CD4-positive, alpha-beta memory T cell (primary cell): ENCODE results near the gene DHX35. TPM values are rescaled to one million over a fixed set of nuclear protein-coding genes. Genes with fewer than 3 reads are reported as not detected.

Source experiments
- CTCF ChIA-PET: fragments of 350-600 bp; sonication (Branson Sonifier 250); formaldehyde crosslinking; loops from one replicate; lab custom pipeline; 2021; ENCODE audit warnings: inconsistent platforms; ENCODE audit not compliant: partially characterized antibody; lab: Charles Lee
- POLR2A ChIA-PET: fragments of 350-600 bp; sonication (Branson Sonifier 250); formaldehyde crosslinking; loops from one replicate; lab custom pipeline; 2021; ENCODE audit not compliant: partially characterized antibody; lab: Charles Lee
- DNase-seq, 5 donors: peaks; one replicate each; pipeline versions ENCODE4 v3.0.0 to v3.0.0-alpha.2; 2020 to 2022; ENCODE audit warnings: mixed read lengths in 1 of 5
- H3K27ac ChIP-seq: one replicate; pipeline ENCODE4 v1.7.0; 2013; ENCODE audit warnings: low read depth, low read length
- H3K27me3 ChIP-seq: 2 replicates; pipeline ENCODE4 v1.7.0; 2013; ENCODE audit warnings: mild to moderate bottlenecking, low read length, moderate library complexity; ENCODE audit not compliant: insufficient read depth
- H3K36me3 ChIP-seq: 2 replicates; pipeline ENCODE4 v1.7.0; 2013; ENCODE audit warnings: mild to moderate bottlenecking, low read length, moderate library complexity; ENCODE audit not compliant: insufficient read depth
- H3K4me1 ChIP-seq: 2 replicates; pipeline ENCODE4 v1.7.0; 2013; ENCODE audit warnings: mild to moderate bottlenecking, low read length, moderate library complexity; ENCODE audit not compliant: insufficient read depth
- H3K4me3 ChIP-seq, 2 donors: one replicate each; pipeline ENCODE4 v1.7.0; 2013; ENCODE audit warnings: low read length in 2 of 2, mild to moderate bottlenecking in 1 of 2
- H3K9me3 ChIP-seq, 2 donors: one replicate each; pipeline ENCODE4 v1.7.0; 2013; ENCODE audit warnings: low read length in 2 of 2, control low read depth in 1 of 2; ENCODE audit not compliant: control insufficient read depth in 1 of 2
- H3K27ac Mint-ChIP-seq, 7 donors: one replicate each; pipeline ENCODE4 v1.8.0; 2020 to 2021; ENCODE audit warnings: mixed read lengths in 7 of 7, mild to moderate bottlenecking in 6 of 7, inconsistent platforms in 3 of 7, moderate library complexity in 3 of 7
- H3K27me3 Mint-ChIP-seq, 2 donors: one replicate each; pipeline ENCODE4 v1.8.0; 2020 to 2021; ENCODE audit warnings: mixed read lengths in 2 of 2
- H3K36me3 Mint-ChIP-seq, 2 donors: one replicate each; pipeline ENCODE4 v1.8.0; 2020 to 2021; ENCODE audit warnings: mixed read lengths in 2 of 2, inconsistent platforms in 1 of 2, mild to moderate bottlenecking in 1 of 2
- H3K4me1 Mint-ChIP-seq, 4 donors: one replicate each; pipeline ENCODE4 v1.8.0; 2020 to 2021; ENCODE audit warnings: mixed read lengths in 4 of 4, mild to moderate bottlenecking in 1 of 4
- H3K4me3 Mint-ChIP-seq, 8 donors: one replicate each; pipeline ENCODE4 v1.8.0; 2020 to 2021; ENCODE audit warnings: mixed read lengths in 8 of 8, mild to moderate bottlenecking in 7 of 8, moderate library complexity in 6 of 8, inconsistent platforms in 3 of 8
- H3K9me3 Mint-ChIP-seq, 8 donors: one replicate each; pipeline ENCODE4 v1.8.0; 2020 to 2021; ENCODE audit warnings: mixed read lengths in 8 of 8, mild to moderate bottlenecking in 5 of 8, inconsistent platforms in 3 of 8, moderate library complexity in 1 of 8
- intact Hi-C: fragments of 100-400 bp; cut with micrococcal nuclease; formaldehyde crosslinking; loops from one replicate; pipeline ENCODE4 v1.15.1; 2023
- polyA plus RNA-seq, 2 donors: library from polyadenylated mRNA; unstranded; fragments of 300-500 nt; fragmentation: Illumina TruSeq; gene quantifications; one replicate each; pipeline ENCODE4 v1.2.3, GENCODE V29; 2021
- total RNA-seq, 2 experiments: library from RNA; stranded (reverse); gene quantifications; one replicate each; pipeline ENCODE4 v1.2.3, GENCODE V29; 2021

DHX35 gene
- total and polyA plus RNA-seq, 4 experiments from 2014 or later = 2.7 to 11.8 (median 10.0) TPM

DNA sequence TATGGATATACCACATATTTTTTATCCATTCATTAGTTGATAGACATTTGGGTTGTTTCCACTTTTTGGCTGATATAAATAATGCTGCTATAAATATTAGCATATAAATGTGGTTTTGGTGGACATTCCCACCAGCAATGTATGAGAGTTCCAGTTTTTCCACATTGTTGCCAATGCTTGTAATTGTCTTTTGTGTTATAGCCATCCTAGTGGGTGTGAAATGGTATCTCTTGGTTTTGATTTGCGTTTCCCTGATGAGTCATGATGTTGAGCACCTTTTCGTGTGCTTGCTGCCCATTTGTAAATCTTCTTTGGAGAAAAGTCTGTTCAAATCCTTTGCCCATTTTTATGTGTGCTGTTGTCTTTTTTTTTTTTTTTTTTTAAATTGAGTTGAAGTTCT, 54.4 kb downstream of the DHX35 start:
- no peak overlapping the region for H3K27ac ChIP-seq
- no peaks in the 10 kb centered on the region for H3K4me1 ChIP-seq
- no peak overlapping the region for H3K4me3 ChIP-seq
- H3K36me3 ChIP-seq = peaks cover 9% of the 10 kb centered on the region
- DNase-seq = no peak
- no peak overlapping the region for H3K4me3 Mint-ChIP-seq
- H3K27me3 ChIP-seq = no peaks in the 10 kb centered on the region
- peak overlapping the region in 1 of 7 donors; percentile 32 for H3K27ac Mint-ChIP-seq
- no peaks in the 10 kb centered on the region for H3K9me3 ChIP-seq
- ChIA-PET POLR2A (no interaction called here), CTCF (no interaction called here)
- peaks cover 0 to 1% (median 0%) of the 10 kb centered on the region in 8 donors for H3K9me3 Mint-ChIP-seq
- H3K27me3 Mint-ChIP-seq = no peaks in the 10 kb centered on the region
- peaks cover 0 to 6% (median 3%) of the 10 kb centered on the region in 4 donors for H3K4me1 Mint-ChIP-seq
- peaks cover 63 to 72% of the 10 kb centered on the region in 2 donors for H3K36me3 Mint-ChIP-seq
- intact Hi-C loops = no loop called here

DNA sequence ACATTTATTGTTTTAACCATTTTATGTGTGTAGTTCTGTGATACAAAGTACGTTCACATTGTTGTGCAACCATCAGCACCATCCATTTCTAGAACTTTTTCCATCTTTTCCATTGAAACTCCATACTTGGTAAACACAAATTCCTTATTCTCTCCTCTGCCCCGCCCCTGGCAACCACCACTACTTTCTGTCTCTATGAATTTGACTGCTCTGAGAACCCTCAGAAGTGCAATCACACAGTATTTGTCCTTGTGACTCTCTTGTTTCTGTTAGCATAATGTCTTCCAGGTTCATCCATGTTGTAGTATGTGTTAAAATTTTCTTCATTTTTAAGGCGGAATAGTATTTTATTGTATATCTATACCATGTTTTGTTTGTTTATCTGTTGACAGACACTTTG, 56.9 kb downstream of the DHX35 start:
- Mint-ChIP-seq H3K9me3 (peaks cover 0 to 1% (median 0%) of the 10 kb centered on the region in 8 donors), H3K36me3 (peaks cover 79 to 81% of the 10 kb centered on the region in 2 donors), H3K4me3 (no peak overlapping the region), H3K4me1 (peaks cover 0 to 9% (median 5%) of the 10 kb centered on the region in 4 donors), H3K27me3 (no peaks in the 10 kb centered on the region), H3K27ac (peak overlapping the region in 1 of 7 donors; percentile 13)
- POLR2A ChIA-PET = no interaction called here
- H3K9me3 ChIP-seq = no peaks in the 10 kb centered on the region
- no peak for DNase-seq
- no peaks in the 10 kb centered on the region for H3K27me3 ChIP-seq
- H3K36me3 ChIP-seq = peaks cover 14% of the 10 kb centered on the region
- H3K4me3 ChIP-seq = no peak overlapping the region
- no peaks in the 10 kb centered on the region for H3K4me1 ChIP-seq
- intact Hi-C loops = no loop called here
- H3K27ac ChIP-seq = no peak overlapping the region
- CTCF ChIA-PET = no interaction called here

DNA sequence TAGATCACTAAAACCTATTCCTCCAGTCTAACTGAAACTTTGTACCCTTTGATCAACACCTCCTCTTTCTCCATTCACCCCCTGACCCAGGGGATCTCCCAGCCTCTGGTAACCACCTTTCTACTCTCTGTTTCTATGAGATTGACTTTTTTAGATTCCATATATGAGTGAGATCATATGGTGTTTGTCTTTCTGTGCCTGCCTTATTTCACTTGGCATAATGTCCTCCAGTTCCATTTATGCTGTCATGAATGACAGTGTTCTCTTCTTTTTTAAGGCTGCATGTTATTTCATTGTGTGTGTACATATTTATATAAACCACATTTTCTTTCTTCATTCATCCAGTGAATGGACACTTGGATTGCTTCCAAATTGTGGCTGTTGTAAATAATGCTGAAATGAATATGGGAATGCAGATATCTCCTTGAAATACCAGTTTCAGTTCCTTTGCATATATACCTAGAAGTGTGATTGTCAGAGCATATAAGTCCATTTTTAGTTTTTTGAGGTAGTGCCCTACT, 57.7 kb downstream of the DHX35 start:
- ChIA-PET CTCF (interaction anchor here (1.3 kb wide), 1 partner anchor 29 kb away, joined by 3 read pairs; no protein-coding TSS in a partner anchor), POLR2A (no interaction called here)
- no peaks in the 10 kb centered on the region for H3K4me1 ChIP-seq
- H3K27me3 ChIP-seq = no peaks in the 10 kb centered on the region
- H3K9me3 Mint-ChIP-seq = no peaks in the 10 kb centered on the region
- no peak overlapping the region for H3K27ac ChIP-seq
- DNase-seq = no peak
- intact Hi-C loops = no loop called here
- no peaks in the 10 kb centered on the region for H3K27me3 Mint-ChIP-seq
- no peak overlapping the region for H3K4me3 ChIP-seq
- no peak overlapping the region for H3K4me3 Mint-ChIP-seq
- H3K36me3 ChIP-seq = peaks cover 14% of the 10 kb centered on the region
- H3K36me3 Mint-ChIP-seq = peaks cover 77% of the 10 kb centered on the region in 2 donors
- peak overlapping the region in 4 of 7 donors; percentile 12 to 28 (median 20) for H3K27ac Mint-ChIP-seq
- H3K4me1 Mint-ChIP-seq = peaks cover 2 to 10% (median 7%) of the 10 kb centered on the region in 4 donors
- no peaks in the 10 kb centered on the region for H3K9me3 ChIP-seq

DNA sequence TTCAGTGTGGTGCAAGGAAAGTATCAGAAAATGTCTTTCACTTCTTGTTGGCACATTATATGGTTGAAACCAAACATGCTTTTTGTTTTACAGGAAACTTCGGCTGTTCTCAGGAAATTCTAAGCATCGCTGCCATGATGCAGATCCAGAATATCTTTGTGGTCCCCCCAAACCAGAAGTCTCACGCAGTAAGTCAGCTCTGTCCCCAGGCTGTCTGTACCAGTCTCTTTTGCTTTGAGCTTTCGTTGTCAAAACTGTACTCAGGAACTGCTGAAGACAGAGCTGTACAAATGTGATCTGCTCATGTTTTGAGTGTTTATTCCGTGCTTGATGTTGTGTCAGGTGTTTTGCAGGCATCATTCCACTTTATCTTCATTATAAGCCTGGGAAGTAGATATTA, 59.6 kb downstream of the DHX35 start:
- POLR2A ChIA-PET = no interaction called here
- CTCF ChIA-PET = no interaction called here
- H3K36me3 Mint-ChIP-seq = peaks cover 67 to 77% of the 10 kb centered on the region in 2 donors
- H3K27ac Mint-ChIP-seq = peak overlapping the region in 3 of 7 donors; percentile 4 to 22 (median 19)
- no peaks in the 10 kb centered on the region for H3K9me3 Mint-ChIP-seq
- intact Hi-C loops = no loop called here
- Histone ChIP-seq H3K36me3 (peaks cover 19% of the 10 kb centered on the region), H3K27me3 (no peaks in the 10 kb centered on the region), H3K4me3 (no peak overlapping the region), H3K4me1 (peaks cover 18% of the 10 kb centered on the region), H3K9me3 (no peaks in the 10 kb centered on the region), H3K27ac (no peak overlapping the region)
- H3K4me3 Mint-ChIP-seq = no peak overlapping the region
- H3K27me3 Mint-ChIP-seq = no peaks in the 10 kb centered on the region
- H3K4me1 Mint-ChIP-seq = peaks cover 21 to 23% (median 22%) of the 10 kb centered on the region in 4 donors
- no peak for DNase-seq

DNA sequence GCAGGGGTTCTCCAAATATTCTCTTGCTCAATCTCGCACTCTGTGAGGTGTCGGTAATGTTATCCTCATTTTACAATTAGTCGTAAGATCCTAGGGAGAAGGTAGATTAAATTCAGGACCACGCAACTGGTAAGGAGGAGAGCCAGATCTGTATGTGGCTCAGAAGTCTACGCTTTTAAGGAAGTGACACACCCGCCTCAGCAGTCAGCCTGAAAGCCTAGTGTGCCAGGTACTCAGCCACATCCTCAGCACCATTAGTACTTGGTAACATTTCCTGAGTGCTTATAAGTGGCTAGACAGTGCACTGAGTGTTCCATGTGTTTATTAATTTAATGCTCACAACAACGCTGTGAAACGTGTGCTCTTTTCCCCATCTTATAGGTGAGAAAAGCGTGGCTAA, 63.7 kb downstream of the DHX35 start:
- H3K27me3 Mint-ChIP-seq = no peaks in the 10 kb centered on the region
- peak overlapping the region; percentile 9 to 86 (median 70) for H3K27ac Mint-ChIP-seq
- ChIA-PET POLR2A (no interaction called here), CTCF (interaction anchor here (1.2 to 1.6 kb wide), 2 partner anchors 22 to 55 kb away, joined by 3 read pairs; no protein-coding TSS in a partner anchor)
- H3K27ac ChIP-seq = no peak overlapping the region
- peaks cover 22 to 24% (median 23%) of the 10 kb centered on the region in 4 donors for H3K4me1 Mint-ChIP-seq
- peak in 1 of 5 donors; percentile 14 for DNase-seq
- H3K9me3 Mint-ChIP-seq = no peaks in the 10 kb centered on the region
- no peaks in the 10 kb centered on the region for H3K27me3 ChIP-seq
- H3K4me3 ChIP-seq = no peak overlapping the region
- no peaks in the 10 kb centered on the region for H3K9me3 ChIP-seq
- H3K36me3 ChIP-seq = peaks cover 10% of the 10 kb centered on the region
- intact Hi-C loops = no loop called here
- peaks cover 19% of the 10 kb centered on the region for H3K4me1 ChIP-seq
- peaks cover 52 to 53% of the 10 kb centered on the region in 2 donors for H3K36me3 Mint-ChIP-seq
- peak overlapping the region in 7 of 8 donors; percentile 7 to 76 (median 42) for H3K4me3 Mint-ChIP-seq

DNA sequence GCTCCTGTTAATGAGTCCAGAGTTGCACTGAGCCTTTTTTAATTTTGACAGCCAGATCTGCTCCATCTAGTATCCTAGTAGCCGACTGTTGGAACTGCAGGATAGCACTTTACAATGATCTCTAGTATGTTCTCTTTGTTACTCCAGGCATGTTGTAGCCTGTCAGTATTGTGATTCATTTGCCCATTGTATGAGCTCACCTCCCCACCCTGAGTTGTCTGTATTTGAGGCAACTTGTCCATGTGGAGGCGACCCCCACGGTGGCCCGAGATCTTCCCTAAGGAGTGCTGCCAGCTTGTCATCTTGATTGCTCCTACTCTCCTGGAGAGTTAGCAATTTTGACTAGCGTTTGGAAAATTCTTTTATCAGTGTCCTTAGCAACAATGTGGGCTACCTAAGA, 67.2 kb downstream of the DHX35 start:
- ChIA-PET POLR2A (interaction anchor here (0.6 kb wide), 1 partner anchor 187 kb away, joined by 3 read pairs; no protein-coding TSS in a partner anchor), CTCF (interaction anchor here (0.6 to 3.2 kb wide), 3 partner anchors 20 to 47 kb away, joined by 3 to 14 read pairs (median 3); no protein-coding TSS in a partner anchor)
- H3K4me1 ChIP-seq = peaks cover 19% of the 10 kb centered on the region
- Mint-ChIP-seq H3K27me3 (no peaks in the 10 kb centered on the region), H3K36me3 (peaks cover 41 to 49% of the 10 kb centered on the region in 2 donors), H3K4me1 (peaks cover 17 to 24% (median 22%) of the 10 kb centered on the region in 4 donors), H3K4me3 (no peak overlapping the region), H3K9me3 (no peaks in the 10 kb centered on the region), H3K27ac (no peak overlapping the region)
- H3K27me3 ChIP-seq = no peaks in the 10 kb centered on the region
- intact Hi-C loops = no loop called here
- H3K4me3 ChIP-seq = no peak overlapping the region
- H3K9me3 ChIP-seq = no peaks in the 10 kb centered on the region
- no peak for DNase-seq
- no peak overlapping the region for H3K27ac ChIP-seq
- peaks cover 5% of the 10 kb centered on the region for H3K36me3 ChIP-seq

DNA sequence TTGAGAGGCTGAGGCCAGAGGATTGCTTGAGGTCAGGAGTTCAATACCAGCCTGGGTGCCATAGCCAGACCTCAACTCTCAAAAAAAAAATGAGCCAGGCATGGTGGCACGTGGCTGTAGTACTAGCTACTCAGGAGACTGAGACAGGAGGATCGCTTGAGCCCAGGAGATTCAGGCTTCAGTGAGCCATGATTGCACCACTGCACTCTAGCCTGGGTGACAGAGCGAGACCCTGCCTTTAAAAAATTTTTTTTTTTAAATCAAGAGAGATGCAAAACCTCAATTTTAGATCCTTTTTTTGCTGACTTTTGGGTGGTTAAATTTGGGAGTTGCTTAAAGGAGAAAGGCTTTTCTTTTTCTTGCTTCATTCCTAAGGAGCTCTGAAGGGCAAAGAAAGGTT, 70.9 kb downstream of the DHX35 start:
- CTCF ChIA-PET = interaction anchor here (0.7 kb wide), 1 partner anchor 17 kb away, joined by 3 read pairs; no protein-coding TSS in a partner anchor

More for the DNA sequence above, 70.9 kb downstream of the DHX35 start:
- peaks cover 39 to 46% of the 10 kb centered on the region in 2 donors for H3K36me3 Mint-ChIP-seq
- intact Hi-C loops = no loop called here
- POLR2A ChIA-PET = no interaction called here
- no peaks in the 10 kb centered on the region for H3K4me1 Mint-ChIP-seq
- Histone ChIP-seq H3K27ac (no peak overlapping the region), H3K9me3 (no peaks in the 10 kb centered on the region), H3K36me3 (no peaks in the 10 kb centered on the region), H3K4me1 (no peaks in the 10 kb centered on the region), H3K27me3 (no peaks in the 10 kb centered on the region), H3K4me3 (no peak overlapping the region)
- no peak overlapping the region for H3K27ac Mint-ChIP-seq
- H3K27me3 Mint-ChIP-seq = no peaks in the 10 kb centered on the region
- no peaks in the 10 kb centered on the region for H3K9me3 Mint-ChIP-seq
- H3K4me3 Mint-ChIP-seq = no peak overlapping the region
- DNase-seq = no peak
